ENCODE data around the gene PPM1A.

DNA sequence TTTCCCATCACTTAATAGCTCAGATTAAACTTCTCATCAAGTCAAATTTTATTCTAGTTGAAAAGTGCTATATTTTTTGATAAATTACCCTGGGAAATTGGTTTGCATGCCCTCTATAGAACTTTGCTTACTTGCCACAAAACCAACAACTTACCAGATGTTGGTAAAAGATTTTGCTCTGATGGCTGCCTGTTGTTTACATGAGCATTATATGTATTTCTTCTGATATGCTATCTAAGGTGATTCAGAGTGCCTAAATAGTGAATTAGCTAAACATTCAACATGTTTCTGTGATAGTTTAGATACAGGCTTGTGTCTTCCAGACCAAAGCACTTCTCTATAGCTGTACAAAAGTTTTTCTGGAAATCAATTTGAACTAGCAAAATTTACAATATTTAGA is 51.0 kb downstream of the PPM1A start:
- TF ChIP-seq, protein P1, sequence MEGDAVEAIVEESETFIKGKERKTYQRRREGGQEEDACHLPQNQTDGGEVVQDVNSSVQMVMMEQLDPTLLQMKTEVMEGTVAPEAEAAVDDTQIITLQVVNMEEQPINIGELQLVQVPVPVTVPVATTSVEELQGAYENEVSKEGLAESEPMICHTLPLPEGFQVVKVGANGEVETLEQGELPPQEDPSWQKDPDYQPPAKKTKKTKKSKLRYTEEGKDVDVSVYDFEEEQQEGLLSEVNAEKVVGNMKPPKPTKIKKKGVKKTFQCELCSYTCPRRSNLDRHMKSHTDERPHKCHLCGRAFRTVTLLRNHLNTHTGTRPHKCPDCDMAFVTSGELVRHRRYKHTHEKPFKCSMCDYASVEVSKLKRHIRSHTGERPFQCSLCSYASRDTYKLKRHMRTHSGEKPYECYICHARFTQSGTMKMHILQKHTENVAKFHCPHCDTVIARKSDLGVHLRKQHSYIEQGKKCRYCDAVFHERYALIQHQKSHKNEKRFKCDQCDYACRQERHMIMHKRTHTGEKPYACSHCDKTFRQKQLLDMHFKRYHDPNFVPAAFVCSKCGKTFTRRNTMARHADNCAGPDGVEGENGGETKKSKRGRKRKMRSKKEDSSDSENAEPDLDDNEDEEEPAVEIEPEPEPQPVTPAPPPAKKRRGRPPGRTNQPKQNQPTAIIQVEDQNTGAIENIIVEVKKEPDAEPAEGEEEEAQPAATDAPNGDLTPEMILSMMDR (IDR thresholded peaks at IDR 0.05; ENCODE audit: low read depth, low read length) = no peak
- TF ChIP-seq MYC (IDR thresholded peaks at IDR 0.05; ENCODE audit: low read depth, low read length) = no peak
- no peak for TF ChIP-seq POLR2A (IDR thresholded peaks at IDR 0.05; ENCODE audit: extremely low read depth, insufficient read length)
- TF ChIP-seq, protein P2, sequence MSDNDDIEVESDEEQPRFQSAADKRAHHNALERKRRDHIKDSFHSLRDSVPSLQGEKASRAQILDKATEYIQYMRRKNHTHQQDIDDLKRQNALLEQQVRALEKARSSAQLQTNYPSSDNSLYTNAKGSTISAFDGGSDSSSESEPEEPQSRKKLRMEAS (IDR thresholded peaks at IDR 0.05; ENCODE audit: low read depth, low read length) = no peak

Measured in NB4 (cell line).